ENCODE results near the gene VWA5B1. TPM values are rescaled to one million over a fixed set of nuclear protein-coding genes. Genes with fewer than 3 reads are reported as not detected.
A peak's percentile ranks its signal among the peaks of the same experiment; 100 is the strongest.

VWA5B1 gene
- total RNA-seq, 1 donor from 2014 or later, result not detected

DNA sequence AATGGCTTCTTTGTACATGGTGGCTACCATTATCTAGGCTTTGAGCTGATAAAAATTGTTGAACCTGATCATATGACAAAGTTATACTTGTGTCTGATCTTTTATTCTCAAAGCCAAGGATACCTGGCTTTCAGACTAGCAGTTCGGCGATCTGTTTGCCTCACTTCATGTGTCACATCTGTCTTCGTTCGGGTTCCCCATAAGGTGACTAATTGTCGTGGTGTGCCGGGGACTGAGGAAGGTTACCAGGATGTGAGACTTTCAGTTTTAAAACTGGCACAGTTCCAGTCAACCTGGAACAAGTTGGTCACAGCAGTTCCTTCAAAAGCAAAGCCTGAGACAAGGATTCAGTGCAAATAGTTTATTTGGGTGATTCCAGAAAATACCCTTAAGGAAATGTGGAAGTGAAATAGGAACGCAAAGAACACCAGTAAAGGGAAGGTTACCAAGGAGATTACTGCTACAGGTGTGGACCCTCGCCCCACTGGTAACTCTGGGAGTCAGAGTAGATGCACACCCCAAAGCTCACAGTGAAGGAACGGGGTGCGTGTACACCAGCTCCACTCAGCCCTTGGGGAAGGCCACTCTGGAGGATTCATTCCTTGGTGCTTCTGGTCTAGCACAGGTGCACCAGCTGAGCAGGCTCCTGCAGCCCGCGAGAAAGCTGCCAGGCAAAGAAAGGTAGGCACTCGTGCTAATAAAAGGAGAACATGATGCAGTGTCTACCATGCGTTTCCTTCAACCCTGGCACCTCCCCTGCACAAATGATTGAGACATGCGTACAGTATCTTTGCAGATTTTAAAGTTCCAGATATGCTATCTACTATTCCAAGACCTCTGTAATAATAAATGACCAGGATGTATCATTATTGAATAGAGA lies 69.0 kb downstream of the VWA5B1 start:
- intact Hi-C loops (cut with DNase I), result no loop called here
- ATAC-seq, result no peak
- no peak for DNase-seq (ENCODE audit: low spot score)

DNA sequence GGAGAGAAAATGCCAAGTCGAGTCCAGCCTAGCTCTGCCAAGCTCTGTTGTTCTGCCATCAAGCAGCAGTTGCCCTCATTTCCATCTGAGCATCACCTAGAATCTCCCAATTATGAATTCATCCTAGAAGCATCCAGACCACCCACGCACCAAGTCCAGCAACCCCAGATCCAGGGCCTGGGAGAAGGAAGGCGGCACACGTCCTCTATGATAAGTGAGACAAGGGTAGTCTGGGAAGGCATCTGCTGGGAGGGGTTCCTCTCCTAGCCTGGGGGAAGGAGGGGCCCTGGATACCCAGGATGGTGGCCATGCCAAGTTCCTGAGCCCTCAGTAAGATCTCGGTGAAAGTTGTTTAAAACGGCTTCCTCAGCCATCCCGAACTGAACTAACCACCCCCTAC lies 70.7 kb downstream of the VWA5B1 start:
- ATAC-seq, result no peak
- intact Hi-C loops (cut with DNase I), result no loop called here
- no peak for DNase-seq (ENCODE audit: low spot score)

- intact Hi-C loops (cut with DNase I), result no loop called here
- ATAC-seq, result peak; percentile 54
- DNase-seq (ENCODE audit: low spot score), result no peak
Observed at GRCh38 chr1:20361805-20362381, 71.2 kb downstream of the VWA5B1 start.

GRCh38 chr1:20362856-20363255 lies 72.2 kb downstream of the VWA5B1 start:
- ATAC-seq (no peak), DNase-seq (ENCODE audit: low spot score) (no peak)
- intact Hi-C loops (cut with DNase I), result no loop called here

DNA sequence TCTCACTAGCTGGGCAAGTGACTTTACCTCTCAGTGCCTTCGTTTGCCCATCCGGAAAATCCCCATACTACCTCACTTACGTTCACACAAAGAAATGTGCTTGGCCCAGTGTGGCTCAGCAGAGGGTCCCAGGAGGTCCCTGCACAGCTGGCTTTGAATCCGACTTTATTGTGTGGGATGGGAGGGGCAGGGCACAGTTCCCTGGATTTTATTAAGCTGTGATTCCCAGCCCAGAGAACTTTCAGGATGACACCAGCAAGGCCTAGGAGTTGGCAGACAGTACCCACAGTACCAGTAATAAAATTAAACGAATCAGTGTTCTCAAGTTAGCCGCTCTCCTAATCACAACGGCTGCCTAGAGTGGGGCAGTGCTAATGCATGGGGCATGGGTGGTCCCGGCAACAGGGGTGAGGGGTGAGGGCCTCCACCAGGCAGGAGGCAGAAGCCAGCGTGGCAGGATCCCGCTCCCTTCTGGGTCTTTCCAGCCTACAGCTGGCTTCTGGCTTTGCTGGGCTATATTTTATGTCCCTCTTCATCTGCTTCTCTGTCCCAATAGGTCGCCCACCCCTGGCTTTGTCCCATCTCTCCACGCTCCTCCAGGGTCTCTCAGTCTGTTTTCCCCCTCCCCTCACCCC lies 74.9 kb downstream of the VWA5B1 start:
- DNase-seq (ENCODE audit: low spot score) (no peak), ATAC-seq (no peak)
- intact Hi-C loops (cut with DNase I), result no loop called here

GRCh38 chr1:20366056-20366462 lies 75.4 kb downstream of the VWA5B1 start:
- no peak for ATAC-seq
- intact Hi-C loops (cut with DNase I), result no loop called here
- no peak for DNase-seq (ENCODE audit: low spot score)

DNA sequence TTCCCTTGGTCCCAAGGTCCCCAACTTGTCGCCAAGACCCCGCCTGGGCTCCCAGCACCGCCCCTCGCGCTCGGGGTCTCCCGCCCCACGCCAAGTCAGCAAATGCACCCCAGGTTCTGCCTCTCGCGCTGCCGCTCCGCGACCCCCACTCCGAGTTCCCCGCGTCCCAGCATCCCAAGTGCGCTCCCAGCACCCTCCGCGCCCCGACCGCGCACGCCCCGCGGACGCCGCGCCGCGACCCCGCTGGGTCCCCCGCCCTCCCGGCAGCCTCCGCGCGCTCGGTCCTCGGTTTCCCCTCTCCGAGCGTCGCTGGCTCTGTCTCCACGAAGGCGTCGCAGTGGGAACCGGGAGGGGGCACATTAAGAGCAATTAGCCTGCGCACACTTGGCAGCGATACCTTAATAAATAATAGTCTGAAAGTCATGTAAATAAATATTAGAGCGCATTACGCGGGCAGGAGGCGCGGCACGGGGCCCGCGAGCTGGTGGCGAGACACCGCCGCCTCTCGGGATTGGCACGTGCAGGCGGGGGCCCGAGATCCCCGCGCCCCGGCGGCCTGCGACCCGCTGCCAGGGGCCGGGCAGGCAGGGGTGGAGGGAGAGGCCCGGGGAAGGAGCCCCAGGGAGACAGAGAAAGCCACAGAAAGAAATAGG lies 75.9 kb downstream of the VWA5B1 start:
- ATAC-seq, result no peak
- intact Hi-C loops (cut with DNase I), result no loop called here
- no peak for DNase-seq (ENCODE audit: low spot score)

- DNase-seq (ENCODE audit: low spot score) (no peak), ATAC-seq (peak; percentile 48)
- intact Hi-C loops (cut with DNase I), result no loop called here
Observed at GRCh38 chr1:20367116-20367585, 76.5 kb downstream of the VWA5B1 start.

DNA sequence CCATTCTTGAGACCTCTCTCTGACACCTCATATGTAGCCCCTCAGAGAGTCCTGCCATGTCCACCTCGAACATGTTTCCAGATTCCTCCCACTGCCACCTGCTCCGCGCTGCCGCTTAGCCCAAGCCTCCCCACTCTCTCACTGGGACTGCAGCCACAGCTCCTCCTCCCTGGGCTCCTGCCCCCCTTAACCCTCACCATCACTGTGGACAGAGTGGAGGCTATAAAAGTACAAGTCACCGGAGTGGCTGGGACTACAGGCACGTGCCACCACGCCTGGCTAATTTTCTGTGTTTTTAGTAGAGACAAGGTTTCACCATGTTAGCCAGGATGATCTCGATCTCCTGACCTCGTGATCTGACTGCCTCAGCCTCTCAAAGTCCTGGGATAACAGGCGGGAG lies 77.0 kb downstream of the VWA5B1 start:
- no peak for ATAC-seq
- intact Hi-C loops (cut with DNase I), result no loop called here

GRCh38 chr1:20368866-20369470 lies 78.3 kb downstream of the VWA5B1 start:
- ATAC-seq (no peak), DNase-seq (ENCODE audit: low spot score) (no peak)
- intact Hi-C loops (cut with DNase I), result no loop called here

More for the DNA sequence above, 77.0 kb downstream of the VWA5B1 start:
- DNase-seq (ENCODE audit: low spot score), result no peak

GRCh38 chr1:20370698-20371097 lies 80.0 kb downstream of the VWA5B1 start:
- peak; percentile 42 for DNase-seq (ENCODE audit: low spot score)
- no peak for ATAC-seq
- intact Hi-C loops (cut with DNase I), result loop anchor here (10.0 kb wide), 1 partner anchor 114 kb away; the partner anchor contains the start of gene CAMK2N1

DNA sequence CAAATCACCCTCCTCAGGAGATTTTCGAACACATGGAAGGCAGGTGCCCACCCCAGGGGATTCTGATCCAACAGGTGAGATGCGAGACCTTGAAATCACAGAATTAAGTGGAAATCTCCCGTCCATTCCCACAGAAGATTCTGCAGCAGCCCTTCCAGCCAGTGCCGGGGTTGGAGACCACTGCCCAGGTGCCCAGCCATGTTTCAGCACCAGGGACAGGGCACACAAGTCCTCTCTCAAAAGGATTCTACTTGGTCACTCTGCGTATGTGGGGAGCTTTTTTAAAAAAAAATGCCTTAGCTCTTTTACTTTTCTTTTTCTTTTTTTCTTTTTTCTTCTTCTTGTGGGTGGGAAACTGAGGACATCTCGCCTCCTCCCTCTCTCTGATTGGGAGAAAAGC lies 80.7 kb downstream of the VWA5B1 start:
- ATAC-seq (no peak), DNase-seq (ENCODE audit: low spot score) (no peak)
- intact Hi-C loops (cut with DNase I), result loop anchor here (10.0 kb wide), 1 partner anchor 113 kb away; the partner anchor contains the start of gene CAMK2N1

- DNase-seq (ENCODE audit: low spot score) (no peak), ATAC-seq (no peak)
- intact Hi-C loops (cut with DNase I), result loop anchor here (10.0 kb wide), 1 partner anchor 113 kb away; the partner anchor contains the start of gene CAMK2N1
Observed at GRCh38 chr1:20371883-20372282, 81.2 kb downstream of the VWA5B1 start.

GRCh38 chr1:20372676-20373075 lies 82.0 kb downstream of the VWA5B1 start:
- ATAC-seq (no peak), DNase-seq (ENCODE audit: low spot score) (no peak)
- intact Hi-C loops (cut with DNase I), result loop anchor here (10.0 kb wide), 1 partner anchor 112 kb away; the partner anchor contains the start of gene CAMK2N1

DNA sequence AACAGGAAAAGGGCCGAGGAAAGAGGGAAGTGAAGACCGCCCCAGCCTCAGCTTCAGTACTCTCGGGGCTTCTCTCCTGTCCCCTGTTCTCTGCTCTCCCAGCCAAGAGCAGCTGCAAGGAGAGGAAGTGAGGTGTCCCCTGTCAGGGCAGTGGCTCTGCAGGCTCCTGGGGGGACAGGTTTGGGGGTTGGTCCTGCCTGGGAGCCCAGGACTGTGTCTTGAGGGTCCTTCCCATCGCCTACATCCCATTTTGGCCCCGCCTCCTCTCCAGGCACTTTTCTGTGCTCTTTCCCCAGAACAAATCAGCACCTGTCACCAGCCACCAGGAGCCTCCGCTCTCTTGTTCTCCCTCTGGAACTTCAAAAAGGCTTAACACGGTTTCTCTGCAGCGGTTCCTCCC lies 82.6 kb downstream of the VWA5B1 start:
- ATAC-seq, result no peak
- no peak for DNase-seq (ENCODE audit: low spot score)
- intact Hi-C loops (cut with DNase I), result loop anchor here (10.0 kb wide), 1 partner anchor 112 kb away; the partner anchor contains the start of gene CAMK2N1

GRCh38 chr1:20373764-20374163 lies 83.1 kb downstream of the VWA5B1 start:
- DNase-seq (ENCODE audit: low spot score) (no peak), ATAC-seq (no peak)
- intact Hi-C loops (cut with DNase I), result loop anchor here (10.0 kb wide), 1 partner anchor 111 kb away; the partner anchor contains the start of gene CAMK2N1

DNA sequence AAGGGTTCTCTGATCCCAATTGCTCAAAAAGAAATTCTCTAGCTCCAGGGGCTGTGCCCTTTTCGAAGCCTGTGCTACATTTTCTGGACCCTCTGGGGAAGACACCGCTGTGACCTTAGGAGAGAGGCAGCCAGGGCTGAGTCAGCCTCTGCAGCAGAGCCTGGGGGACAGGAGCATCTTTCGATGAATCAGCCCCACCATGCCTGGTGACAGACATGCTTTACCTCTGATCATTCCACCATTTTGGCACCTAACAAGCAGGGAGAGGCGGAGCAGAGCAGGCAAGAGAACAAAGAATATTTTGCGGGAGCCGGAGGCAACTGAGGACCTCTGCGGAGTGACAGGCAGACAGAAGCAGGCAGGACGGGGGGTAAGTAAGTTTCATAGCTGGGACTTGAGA lies 84.9 kb downstream of the VWA5B1 start:
- intact Hi-C loops (cut with DNase I), result loop anchor here (10.0 kb wide), 1 partner anchor 109 kb away; the partner anchor contains the start of gene CAMK2N1
- ATAC-seq (no peak), DNase-seq (ENCODE audit: low spot score) (no peak)

DNA sequence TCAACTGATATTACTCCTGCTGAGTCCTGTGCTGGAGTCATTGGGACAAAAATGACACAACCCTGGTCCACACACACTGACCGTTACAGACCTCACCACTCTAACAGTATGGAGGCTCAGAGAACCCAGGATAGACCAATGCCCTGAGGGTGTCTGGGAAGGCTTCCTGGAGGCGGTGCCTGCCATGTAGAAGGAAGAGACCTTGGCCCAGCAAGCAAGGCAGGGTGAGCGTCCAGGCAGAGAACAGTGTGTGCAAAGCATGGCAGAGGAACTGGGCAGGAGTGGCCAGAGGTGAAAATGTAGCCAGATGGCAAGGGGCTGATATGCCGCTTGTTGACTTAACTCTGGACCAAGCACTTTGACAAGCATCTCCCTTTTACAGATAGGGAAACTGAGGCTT lies 85.5 kb downstream of the VWA5B1 start:
- intact Hi-C loops (cut with DNase I), result loop anchor here (10.0 kb wide), 1 partner anchor 109 kb away; the partner anchor contains the start of gene CAMK2N1
- DNase-seq (ENCODE audit: low spot score), result no peak

More for the DNA sequence above, 85.5 kb downstream of the VWA5B1 start:
- ATAC-seq, result no peak
